ENCODE measurements around the gene E2F1.

The E2F1 gene

DNA sequence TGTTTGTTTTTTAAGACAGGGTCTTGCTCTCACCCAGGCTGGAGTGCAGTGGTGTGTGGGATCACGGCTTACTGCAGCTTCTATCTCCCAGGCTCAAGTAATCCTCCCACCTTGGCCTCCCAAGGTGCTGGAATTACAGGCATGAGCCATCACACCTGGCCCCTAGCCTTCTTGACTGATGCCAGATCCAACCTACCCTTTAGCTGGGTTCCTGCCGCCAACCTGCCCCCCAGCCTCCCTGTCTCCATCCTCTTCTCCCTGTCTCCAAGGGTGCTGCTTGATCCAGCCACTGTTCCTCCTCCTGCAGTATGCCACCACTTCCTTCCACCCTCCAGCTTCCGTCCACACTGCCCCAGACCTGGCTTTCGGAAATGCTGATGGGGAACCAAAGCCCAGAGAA is 27.3 kb downstream of the E2F1 start:
- no peaks in the 10 kb centered on the region for H3K27me3 ChIP-seq (ENCODE audit: low read depth, low read length)
- no peak overlapping the region for H3K4me3 ChIP-seq (ENCODE audit: low read depth in 1 of 2, low read length in 2 of 2)

DNA sequence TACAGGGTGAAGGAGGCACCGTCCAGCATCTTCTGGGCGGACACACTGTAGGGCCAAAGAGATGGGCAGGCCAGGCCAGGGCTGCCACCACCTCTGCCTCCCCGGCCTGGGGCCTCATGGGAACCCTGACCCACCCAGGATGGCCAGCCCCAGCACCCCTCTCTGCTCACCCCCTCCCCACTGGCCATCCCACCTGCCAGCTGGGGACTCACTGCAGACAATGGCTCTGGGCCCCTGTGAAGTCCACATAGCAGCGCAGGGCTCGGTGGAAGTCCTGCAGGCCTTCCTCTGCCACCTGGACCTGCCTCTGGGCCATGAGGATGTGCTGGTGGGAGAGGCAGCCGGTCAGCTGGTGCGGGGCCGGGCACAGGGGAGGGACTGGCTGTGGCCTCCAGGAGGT is 27.7 kb downstream of the E2F1 start:
- Histone ChIP-seq H3K27me3 (ENCODE audit: low read depth, low read length) (no peaks in the 10 kb centered on the region), H3K4me3 (ENCODE audit: low read depth in 1 of 2, low read length in 2 of 2) (no peak overlapping the region), H3K36me3 (ENCODE audit: control insufficient read depth in 1 of 2, insufficient read depth in 2 of 2, low read length in 2 of 2) (peaks cover 0 to 31% of the 10 kb centered on the region in 2 donors), H3K4me1 (ENCODE audit: control insufficient read depth in 1 of 2, insufficient read depth in 2 of 2, low read length in 2 of 2) (peaks cover 5 to 11% of the 10 kb centered on the region in 2 donors), H3K27ac (ENCODE audit: low read length) (no peak overlapping the region), H3K9me3 (ENCODE audit: control insufficient read depth in 1 of 2, low read length in 2 of 2) (no peaks in the 10 kb centered on the region)

More for the DNA sequence above, 27.3 kb downstream of the E2F1 start:
- Histone ChIP-seq H3K36me3 (ENCODE audit: control insufficient read depth in 1 of 2, insufficient read depth in 2 of 2, low read length in 2 of 2) (peaks cover 0 to 31% of the 10 kb centered on the region in 2 donors), H3K9me3 (ENCODE audit: control insufficient read depth in 1 of 2, low read length in 2 of 2) (no peaks in the 10 kb centered on the region), H3K4me1 (ENCODE audit: control insufficient read depth in 1 of 2, insufficient read depth in 2 of 2, low read length in 2 of 2) (peaks cover 2 to 9% of the 10 kb centered on the region in 2 donors), H3K27ac (ENCODE audit: low read length) (no peak overlapping the region)

DNA sequence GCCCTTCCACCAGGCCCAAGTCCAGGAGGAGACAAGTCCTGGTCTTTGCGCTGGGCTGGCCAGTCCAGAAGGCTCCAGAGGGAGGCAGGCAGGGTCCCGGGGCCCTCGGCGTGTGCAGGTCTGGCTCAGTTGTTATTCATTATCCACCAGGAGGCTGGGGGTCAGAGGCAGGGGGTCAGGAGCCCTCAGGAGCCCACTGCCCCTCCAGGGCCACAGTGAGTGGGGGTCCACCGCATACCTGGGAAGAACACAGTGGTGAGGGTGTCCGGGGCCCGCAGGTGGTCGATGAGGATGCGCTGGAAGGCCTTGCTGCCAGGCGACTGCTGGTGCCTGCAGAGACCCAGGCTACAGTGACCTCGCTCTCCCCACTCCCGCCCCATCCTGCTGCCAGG is 28.5 kb downstream of the E2F1 start:
- H3K4me3 ChIP-seq (ENCODE audit: low read depth in 1 of 2, low read length in 2 of 2): no peak overlapping the region
- no peak overlapping the region for H3K27ac ChIP-seq (ENCODE audit: low read length)
- no peaks in the 10 kb centered on the region for H3K27me3 ChIP-seq (ENCODE audit: low read depth, low read length)
- no peaks in the 10 kb centered on the region for H3K9me3 ChIP-seq (ENCODE audit: control insufficient read depth in 1 of 2, low read length in 2 of 2)
- H3K4me1 ChIP-seq (ENCODE audit: control insufficient read depth in 1 of 2, insufficient read depth in 2 of 2, low read length in 2 of 2): peaks cover 7 to 13% of the 10 kb centered on the region in 2 donors
- peaks cover 0 to 31% of the 10 kb centered on the region in 2 donors for H3K36me3 ChIP-seq (ENCODE audit: control insufficient read depth in 1 of 2, insufficient read depth in 2 of 2, low read length in 2 of 2)

DNA sequence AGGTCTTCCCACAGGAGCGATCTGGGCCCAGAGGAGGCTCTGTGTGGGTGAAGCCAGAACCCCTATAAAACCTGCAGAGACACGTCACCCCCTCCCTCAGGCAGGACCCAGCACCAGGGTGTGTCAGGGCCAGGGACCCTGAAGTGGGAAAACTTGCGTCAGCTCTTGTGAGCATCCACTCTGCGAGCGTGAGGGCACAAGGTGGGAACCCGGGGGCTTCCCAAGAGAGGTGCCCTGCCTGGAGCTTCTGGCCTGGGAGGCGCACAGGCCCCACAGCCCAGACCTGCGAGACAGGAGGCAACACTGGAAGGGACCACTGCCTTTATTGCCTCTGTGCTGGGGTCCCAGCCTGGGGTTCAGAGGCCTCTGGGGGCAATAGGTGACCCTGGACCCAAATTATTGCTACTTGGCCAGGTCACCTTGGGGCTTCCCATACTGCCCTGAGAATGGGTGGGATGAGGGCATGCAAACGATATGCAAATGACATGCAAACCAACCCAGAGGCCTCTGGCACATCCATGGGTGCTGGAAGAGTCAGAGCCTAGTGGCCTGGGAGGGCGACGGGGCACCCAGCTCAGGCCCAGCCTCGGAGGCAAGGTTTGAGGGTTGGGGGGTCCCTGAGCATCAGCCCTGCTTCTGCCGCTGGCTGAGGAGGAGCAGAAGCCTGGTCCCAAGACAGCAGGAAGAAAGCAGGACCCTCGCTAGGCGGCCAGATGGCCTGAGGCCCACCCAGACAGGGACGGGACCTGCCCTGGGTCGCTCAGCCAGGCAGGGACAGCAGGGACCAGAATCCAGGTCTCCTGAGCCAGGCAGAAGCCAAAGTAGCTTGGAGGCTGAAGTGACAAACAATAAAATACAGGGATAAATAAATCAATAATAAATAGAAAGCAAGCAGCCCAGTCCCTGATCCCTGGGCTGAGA is 29.1 kb downstream of the E2F1 start:
- H3K27me3 ChIP-seq (ENCODE audit: low read depth, low read length): no peaks in the 10 kb centered on the region
- peaks cover 7 to 10% of the 10 kb centered on the region in 2 donors for H3K4me1 ChIP-seq (ENCODE audit: control insufficient read depth in 1 of 2, insufficient read depth in 2 of 2, low read length in 2 of 2)
- no peak overlapping the region for H3K4me3 ChIP-seq (ENCODE audit: low read depth in 1 of 2, low read length in 2 of 2)
- H3K9me3 ChIP-seq (ENCODE audit: control insufficient read depth in 1 of 2, low read length in 2 of 2): no peaks in the 10 kb centered on the region
- no peak overlapping the region for H3K27ac ChIP-seq (ENCODE audit: low read length)
- H3K36me3 ChIP-seq (ENCODE audit: control insufficient read depth in 1 of 2, insufficient read depth in 2 of 2, low read length in 2 of 2): peaks cover 0 to 31% of the 10 kb centered on the region in 2 donors

DNA sequence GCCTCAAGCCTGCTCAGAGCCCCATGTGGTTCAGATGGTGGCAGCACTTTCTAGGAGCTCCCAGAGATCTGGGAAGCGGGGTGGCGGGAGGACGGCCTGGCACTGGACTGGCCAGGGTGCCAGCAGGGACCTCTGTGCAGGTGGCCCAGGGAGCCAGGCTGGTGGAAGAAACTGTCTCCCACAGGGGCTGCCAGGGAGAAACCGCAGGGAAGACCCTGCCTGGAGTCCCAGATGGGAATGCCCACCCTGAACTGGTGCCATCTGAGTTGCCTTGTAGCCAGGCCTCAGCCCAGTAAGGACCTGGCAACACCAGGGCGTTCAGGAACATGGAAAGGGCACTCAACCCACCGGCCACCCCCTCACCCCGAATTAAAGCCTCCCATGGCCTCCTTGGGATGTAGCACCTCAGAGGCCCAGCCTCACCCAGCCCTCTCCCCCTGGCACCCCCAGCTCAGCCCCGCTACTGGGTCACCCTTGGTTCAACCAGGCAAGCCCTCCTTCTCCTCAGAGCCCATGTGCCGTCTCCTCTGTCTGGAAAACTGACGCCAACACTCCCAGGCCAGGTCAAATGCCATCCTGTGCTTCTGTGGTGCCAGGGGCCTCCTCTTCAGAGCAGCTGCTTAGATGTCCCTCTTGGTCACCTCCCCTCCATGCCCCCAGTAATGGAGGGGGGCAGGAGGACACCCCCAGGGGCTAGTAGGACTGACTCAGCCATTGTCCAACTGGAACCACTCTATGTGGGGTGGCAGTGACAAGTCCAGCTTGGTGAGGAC is 30.0 kb downstream of the E2F1 start:
- Histone ChIP-seq H3K27ac (ENCODE audit: low read length) (no peak overlapping the region), H3K4me3 (ENCODE audit: low read depth in 1 of 2, low read length in 2 of 2) (no peak overlapping the region), H3K9me3 (ENCODE audit: control insufficient read depth in 1 of 2, low read length in 2 of 2) (no peaks in the 10 kb centered on the region), H3K4me1 (ENCODE audit: control insufficient read depth in 1 of 2, insufficient read depth in 2 of 2, low read length in 2 of 2) (peaks cover 7 to 10% of the 10 kb centered on the region in 2 donors), H3K36me3 (ENCODE audit: control insufficient read depth in 1 of 2, insufficient read depth in 2 of 2, low read length in 2 of 2) (peaks cover 0 to 31% of the 10 kb centered on the region in 2 donors), H3K27me3 (ENCODE audit: low read depth, low read length) (no peaks in the 10 kb centered on the region)

DNA sequence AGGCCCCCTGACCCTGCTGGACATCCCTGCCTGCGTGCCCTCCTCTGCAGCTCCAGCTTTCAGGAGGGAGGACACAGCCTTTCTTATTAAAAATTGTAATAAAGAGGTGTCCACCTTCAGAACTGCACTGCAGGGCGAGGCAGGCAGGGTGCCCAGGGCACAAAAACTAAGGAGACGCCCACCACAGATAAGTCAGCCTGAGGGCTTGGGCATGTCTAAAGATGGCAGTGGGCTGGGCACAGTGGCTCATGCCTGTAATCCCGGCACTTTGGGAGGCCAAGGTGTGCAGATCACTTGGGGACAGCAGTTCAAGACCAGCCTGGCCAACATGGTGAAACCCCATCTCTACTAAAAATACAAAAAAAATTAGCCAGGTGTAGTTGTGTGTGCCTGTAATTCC is 31.0 kb downstream of the E2F1 start:
- Histone ChIP-seq H3K27ac (ENCODE audit: low read length) (no peak overlapping the region), H3K4me3 (ENCODE audit: low read depth in 1 of 2, low read length in 2 of 2) (no peak overlapping the region), H3K36me3 (ENCODE audit: control insufficient read depth in 1 of 2, insufficient read depth in 2 of 2, low read length in 2 of 2) (peaks cover 0 to 27% of the 10 kb centered on the region in 2 donors), H3K27me3 (ENCODE audit: low read depth, low read length) (no peaks in the 10 kb centered on the region), H3K9me3 (ENCODE audit: control insufficient read depth in 1 of 2, low read length in 2 of 2) (no peaks in the 10 kb centered on the region), H3K4me1 (ENCODE audit: control insufficient read depth in 1 of 2, insufficient read depth in 2 of 2, low read length in 2 of 2) (peaks cover 7 to 10% of the 10 kb centered on the region in 2 donors)

DNA sequence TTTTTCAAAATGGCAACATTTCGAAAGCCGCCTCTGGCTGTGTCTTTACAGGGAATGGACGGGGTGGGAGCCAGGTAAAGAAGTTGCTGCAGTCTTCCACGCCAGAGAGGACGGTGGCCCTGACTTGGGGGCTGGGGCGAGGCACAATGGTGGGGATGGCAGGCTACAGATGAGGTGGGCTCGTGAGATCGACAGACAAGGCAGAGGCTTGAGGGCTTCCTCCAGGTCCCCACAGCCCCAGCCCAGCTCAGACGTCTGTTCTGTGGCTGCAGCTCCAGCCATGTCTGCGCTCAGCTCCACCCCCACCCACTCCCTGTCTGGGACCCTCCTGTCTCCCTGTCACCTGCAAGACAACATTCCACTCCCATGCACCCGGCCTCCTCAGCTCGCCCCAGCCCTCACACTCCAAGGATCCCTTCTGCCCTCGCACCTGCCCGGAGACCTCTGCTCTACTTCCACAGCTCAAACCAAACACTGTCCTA is 31.5 kb downstream of the E2F1 start:
- H3K9me3 ChIP-seq (ENCODE audit: control insufficient read depth in 1 of 2, low read length in 2 of 2): no peaks in the 10 kb centered on the region
- H3K4me3 ChIP-seq (ENCODE audit: low read depth in 1 of 2, low read length in 2 of 2): no peak overlapping the region
- peaks cover 0 to 22% of the 10 kb centered on the region in 2 donors for H3K36me3 ChIP-seq (ENCODE audit: control insufficient read depth in 1 of 2, insufficient read depth in 2 of 2, low read length in 2 of 2)
- peaks cover 7 to 10% of the 10 kb centered on the region in 2 donors for H3K4me1 ChIP-seq (ENCODE audit: control insufficient read depth in 1 of 2, insufficient read depth in 2 of 2, low read length in 2 of 2)
- no peak overlapping the region for H3K27ac ChIP-seq (ENCODE audit: low read length)
- no peaks in the 10 kb centered on the region for H3K27me3 ChIP-seq (ENCODE audit: low read depth, low read length)

DNA sequence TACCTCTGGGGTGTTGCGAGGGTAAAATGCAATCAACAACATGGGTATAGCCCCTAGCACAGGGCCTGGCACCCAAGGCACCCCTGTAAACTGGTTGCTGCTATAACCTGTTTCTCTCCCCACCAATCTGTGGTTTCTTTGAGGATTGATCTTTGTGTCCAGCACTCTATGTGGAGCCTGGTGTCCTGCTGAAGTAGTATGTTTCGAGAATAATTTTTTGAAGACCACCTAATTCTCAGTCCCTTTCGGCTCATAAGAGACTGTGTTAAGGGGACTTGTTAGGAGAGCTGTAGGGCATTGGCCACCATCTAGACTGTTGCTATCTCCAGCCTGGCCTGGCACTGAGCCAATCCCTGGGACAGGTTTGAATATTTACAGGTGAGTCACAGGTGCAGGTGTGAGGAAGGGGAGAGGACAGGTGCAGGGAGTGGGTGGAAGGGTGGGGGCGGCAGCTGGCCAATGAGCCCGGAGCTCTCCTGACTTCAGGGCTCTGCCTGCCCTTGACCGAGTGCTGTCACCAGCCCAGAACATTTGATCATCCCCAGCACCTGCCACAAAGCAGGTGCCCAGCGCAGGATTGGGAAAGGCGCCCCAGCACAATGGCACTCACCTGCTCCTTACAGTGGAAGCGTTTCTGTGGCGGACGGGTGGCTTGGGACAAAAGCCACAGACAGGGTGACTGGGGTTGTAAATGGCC is 32.1 kb downstream of the E2F1 start:
- Histone ChIP-seq H3K27me3 (ENCODE audit: low read depth, low read length) (no peaks in the 10 kb centered on the region), H3K27ac (ENCODE audit: low read length) (peak overlapping the region; percentile 58), H3K4me3 (ENCODE audit: low read depth in 1 of 2, low read length in 2 of 2) (peak overlapping the region in 1 of 2 donors; percentile 12), H3K36me3 (ENCODE audit: control insufficient read depth in 1 of 2, insufficient read depth in 2 of 2, low read length in 2 of 2) (peaks cover 0 to 16% of the 10 kb centered on the region in 2 donors), H3K9me3 (ENCODE audit: control insufficient read depth in 1 of 2, low read length in 2 of 2) (no peaks in the 10 kb centered on the region), H3K4me1 (ENCODE audit: control insufficient read depth in 1 of 2, insufficient read depth in 2 of 2, low read length in 2 of 2) (peaks cover 7 to 12% of the 10 kb centered on the region in 2 donors)

DNA sequence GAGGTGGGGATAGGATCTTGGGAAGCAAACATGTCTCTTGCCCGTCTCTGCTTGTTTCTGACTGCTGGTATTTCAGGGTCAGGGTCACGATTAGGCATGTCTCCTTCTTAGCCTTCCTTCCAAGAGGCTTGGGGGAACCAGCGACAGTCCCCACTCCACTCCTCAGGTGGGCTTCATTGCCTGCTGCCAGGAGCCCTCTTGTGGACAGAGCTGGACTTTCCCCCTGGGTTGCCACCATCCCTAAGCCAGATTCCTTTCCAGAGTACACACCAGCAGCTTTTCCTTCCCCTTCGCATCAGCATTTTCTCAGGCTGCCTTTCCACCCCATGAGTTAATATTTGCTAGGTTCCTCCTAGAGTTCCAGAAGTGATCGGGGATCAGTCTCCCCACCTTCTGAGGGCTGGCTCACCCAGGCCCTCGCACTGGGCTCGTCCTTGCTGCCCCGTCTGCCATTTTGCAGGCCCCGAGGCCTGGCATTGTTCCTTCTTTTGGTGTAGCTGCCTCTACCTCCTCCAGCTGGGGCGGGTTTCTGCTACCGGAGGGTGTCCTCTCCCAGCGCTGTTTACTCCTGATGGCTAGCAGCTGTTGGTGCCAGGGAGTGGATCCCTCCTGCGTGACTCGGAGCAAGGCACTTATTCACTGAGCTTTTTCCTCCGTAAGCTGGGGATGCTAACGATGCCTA is 32.8 kb downstream of the E2F1 start:
- peaks cover 11 to 19% of the 10 kb centered on the region in 2 donors for H3K4me1 ChIP-seq (ENCODE audit: control insufficient read depth in 1 of 2, insufficient read depth in 2 of 2, low read length in 2 of 2)
- peaks cover 0 to 9% of the 10 kb centered on the region in 2 donors for H3K36me3 ChIP-seq (ENCODE audit: control insufficient read depth in 1 of 2, insufficient read depth in 2 of 2, low read length in 2 of 2)
- H3K27ac ChIP-seq (ENCODE audit: low read length): peak overlapping the region; percentile 58
- H3K9me3 ChIP-seq (ENCODE audit: control insufficient read depth in 1 of 2, low read length in 2 of 2): no peaks in the 10 kb centered on the region
- H3K27me3 ChIP-seq (ENCODE audit: low read depth, low read length): no peaks in the 10 kb centered on the region
- peak overlapping the region in 1 of 2 donors; percentile 12 for H3K4me3 ChIP-seq (ENCODE audit: low read depth in 1 of 2, low read length in 2 of 2)

DNA sequence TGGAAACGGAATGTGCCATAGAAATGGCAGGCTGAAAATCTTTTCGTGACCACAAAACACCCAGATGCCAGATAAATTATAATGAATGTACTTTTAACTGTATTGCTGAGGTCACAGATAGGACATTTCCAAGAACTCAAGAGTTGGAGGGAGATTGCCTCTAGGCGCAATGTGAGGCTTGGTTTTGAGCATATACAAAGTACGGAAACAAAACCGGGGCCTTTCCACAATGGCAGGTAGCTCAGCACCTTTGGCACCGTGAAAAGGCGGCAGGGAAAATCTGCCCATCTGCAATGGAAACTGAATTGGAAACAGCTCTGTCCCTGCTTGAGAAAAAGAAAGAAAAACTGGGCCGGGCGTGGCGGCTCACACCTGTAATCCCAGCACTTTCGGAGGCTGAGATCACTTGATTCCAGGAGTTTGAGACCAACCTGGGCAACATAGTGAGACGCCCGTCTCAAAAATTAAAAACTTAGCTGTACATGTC is 34.6 kb downstream of the E2F1 start:
- Histone ChIP-seq H3K4me1 (ENCODE audit: control insufficient read depth in 1 of 2, insufficient read depth in 2 of 2, low read length in 2 of 2) (peaks cover 11 to 25% of the 10 kb centered on the region in 2 donors), H3K4me3 (ENCODE audit: low read depth in 1 of 2, low read length in 2 of 2) (no peak overlapping the region), H3K27me3 (ENCODE audit: low read depth, low read length) (no peaks in the 10 kb centered on the region), H3K9me3 (ENCODE audit: control insufficient read depth in 1 of 2, low read length in 2 of 2) (no peaks in the 10 kb centered on the region), H3K36me3 (ENCODE audit: control insufficient read depth in 1 of 2, insufficient read depth in 2 of 2, low read length in 2 of 2) (no peaks in the 10 kb centered on the region), H3K27ac (ENCODE audit: low read length) (no peak overlapping the region)
